Adrenal gland (tissue), 5 donors: ENCODE results near the gene P2RX3.

Experiments
- POLR2A ChIP-seq, 2 donors: fragments of 450-650 bp; IDR thresholded peaks; one replicate each; pipeline ENCODE4 v1.6.1; 2017; ENCODE audit warnings: antibody characterized with exemption in 2 of 2, mild to moderate bottlenecking in 2 of 2, moderate library complexity in 1 of 2
- TF ChIP-seq, protein P1 (sequence below), 6 experiments: fragments of 450-650 bp in 4 of 6; fragments of 200-600 bp in 2 of 6; sonication (generic) in 1 of 6; IDR thresholded peaks; 1 replicate in 5 of 6; 2 replicates in 1 of 6; pipeline versions ENCODE4 v1.5.1 to v1.8.0; 2016 to 2021; ENCODE audit warnings: antibody characterized with exemption in 6 of 6, mild to moderate bottlenecking in 2 of 6, moderate library complexity in 1 of 6
- donor health status: DM: no; HTN: no; CAD: no.

DNA sequence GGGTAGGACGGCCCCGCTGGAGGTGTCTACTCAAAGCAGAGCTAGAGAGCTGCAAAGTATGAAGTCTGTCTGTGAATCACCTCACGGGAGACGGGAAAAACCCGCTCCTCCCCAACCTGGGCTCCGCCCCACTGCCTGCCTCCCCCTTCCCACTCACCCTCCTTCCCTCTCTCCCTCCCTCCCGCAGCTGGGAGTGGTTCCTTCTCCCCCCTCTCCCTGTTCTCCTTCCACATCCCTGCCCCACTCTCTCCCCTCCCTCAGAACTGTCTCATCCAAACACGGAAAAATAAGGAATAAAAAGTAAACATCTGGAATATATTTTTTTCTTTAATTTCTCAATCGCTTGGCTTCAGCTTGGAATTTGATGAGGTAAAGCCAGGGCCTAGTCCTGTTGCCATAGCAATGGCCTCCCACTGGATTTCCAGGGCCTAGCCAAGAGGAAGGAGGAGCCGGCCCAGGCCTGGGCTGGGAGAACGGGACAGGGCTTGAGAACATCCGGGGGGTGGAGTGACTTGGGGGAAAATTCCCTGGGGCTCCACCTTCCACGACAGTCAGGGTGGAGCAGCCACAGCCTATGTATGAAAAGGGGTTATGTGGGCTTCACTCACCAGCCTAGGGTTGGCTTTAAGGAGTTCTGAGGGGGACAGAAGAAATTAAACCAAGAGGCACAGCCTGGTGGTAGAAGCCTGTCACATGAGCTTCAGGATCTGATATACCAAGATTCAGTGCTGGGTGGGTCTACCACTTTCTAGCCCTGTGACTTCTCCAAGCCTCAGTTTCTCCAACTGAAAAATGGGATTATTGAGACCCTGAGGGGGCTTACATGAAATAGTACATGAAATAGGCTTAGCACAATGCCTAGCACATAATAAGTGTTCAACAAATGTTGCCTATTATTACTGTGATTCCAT is 15.6 kb upstream of the P2RX3 start:
- peak; percentile 11 to 59 for TF ChIP-seq POLR2A (IDR thresholded peaks at IDR 0.05)
- TF ChIP-seq, protein P1, sequence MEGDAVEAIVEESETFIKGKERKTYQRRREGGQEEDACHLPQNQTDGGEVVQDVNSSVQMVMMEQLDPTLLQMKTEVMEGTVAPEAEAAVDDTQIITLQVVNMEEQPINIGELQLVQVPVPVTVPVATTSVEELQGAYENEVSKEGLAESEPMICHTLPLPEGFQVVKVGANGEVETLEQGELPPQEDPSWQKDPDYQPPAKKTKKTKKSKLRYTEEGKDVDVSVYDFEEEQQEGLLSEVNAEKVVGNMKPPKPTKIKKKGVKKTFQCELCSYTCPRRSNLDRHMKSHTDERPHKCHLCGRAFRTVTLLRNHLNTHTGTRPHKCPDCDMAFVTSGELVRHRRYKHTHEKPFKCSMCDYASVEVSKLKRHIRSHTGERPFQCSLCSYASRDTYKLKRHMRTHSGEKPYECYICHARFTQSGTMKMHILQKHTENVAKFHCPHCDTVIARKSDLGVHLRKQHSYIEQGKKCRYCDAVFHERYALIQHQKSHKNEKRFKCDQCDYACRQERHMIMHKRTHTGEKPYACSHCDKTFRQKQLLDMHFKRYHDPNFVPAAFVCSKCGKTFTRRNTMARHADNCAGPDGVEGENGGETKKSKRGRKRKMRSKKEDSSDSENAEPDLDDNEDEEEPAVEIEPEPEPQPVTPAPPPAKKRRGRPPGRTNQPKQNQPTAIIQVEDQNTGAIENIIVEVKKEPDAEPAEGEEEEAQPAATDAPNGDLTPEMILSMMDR (IDR thresholded peaks at IDR 0.05), result peak in 1 of 6 experiments; percentile 20
